Body of pancreas (tissue), 4 donors: ENCODE measurements around the gene LBH.

Experiments used
- POLR2A ChIP-seq, 3 donors: fragments of 450-650 bp; IDR thresholded peaks; one replicate each; pipeline ENCODE4 v1.6.1; 2016; ENCODE audit warnings: antibody characterized with exemption in 3 of 3, mild to moderate bottlenecking in 2 of 3
- TF ChIP-seq, protein P1 (sequence below), 7 experiments: fragments of 450-650 bp in 4 of 7; fragments of 200-600 bp in 3 of 7; sonication (generic) in 3 of 7; IDR thresholded peaks; one replicate each; pipeline ENCODE4 v1.5.1; 2016 to 2019; ENCODE audit warnings: antibody characterized with exemption in 7 of 7

DNA sequence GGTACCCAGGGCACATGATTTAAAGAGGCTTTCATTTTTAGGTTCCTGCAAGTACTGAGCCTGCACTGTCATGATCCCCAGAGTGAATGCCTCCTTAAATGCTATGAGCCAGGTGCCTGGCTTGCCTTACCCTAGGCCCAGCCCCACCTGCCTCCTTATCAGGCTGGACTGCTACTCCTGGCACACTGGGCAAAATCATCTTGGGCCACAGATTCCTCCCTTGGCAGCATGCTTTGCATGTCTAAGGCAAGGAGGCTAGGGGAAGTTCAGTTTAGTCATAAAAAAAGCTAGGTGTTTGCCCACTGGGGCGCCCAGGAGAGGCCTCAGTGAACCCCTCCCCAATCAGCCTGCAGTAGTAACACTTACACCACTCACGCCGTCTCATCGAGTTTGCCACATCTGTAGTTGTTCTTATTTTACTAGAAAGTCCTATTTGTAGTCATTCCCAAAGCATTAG, 45.1 kb downstream of the LBH start:
- TF ChIP-seq POLR2A (IDR thresholded peaks at IDR 0.05), result no peak
- TF ChIP-seq, protein P1, sequence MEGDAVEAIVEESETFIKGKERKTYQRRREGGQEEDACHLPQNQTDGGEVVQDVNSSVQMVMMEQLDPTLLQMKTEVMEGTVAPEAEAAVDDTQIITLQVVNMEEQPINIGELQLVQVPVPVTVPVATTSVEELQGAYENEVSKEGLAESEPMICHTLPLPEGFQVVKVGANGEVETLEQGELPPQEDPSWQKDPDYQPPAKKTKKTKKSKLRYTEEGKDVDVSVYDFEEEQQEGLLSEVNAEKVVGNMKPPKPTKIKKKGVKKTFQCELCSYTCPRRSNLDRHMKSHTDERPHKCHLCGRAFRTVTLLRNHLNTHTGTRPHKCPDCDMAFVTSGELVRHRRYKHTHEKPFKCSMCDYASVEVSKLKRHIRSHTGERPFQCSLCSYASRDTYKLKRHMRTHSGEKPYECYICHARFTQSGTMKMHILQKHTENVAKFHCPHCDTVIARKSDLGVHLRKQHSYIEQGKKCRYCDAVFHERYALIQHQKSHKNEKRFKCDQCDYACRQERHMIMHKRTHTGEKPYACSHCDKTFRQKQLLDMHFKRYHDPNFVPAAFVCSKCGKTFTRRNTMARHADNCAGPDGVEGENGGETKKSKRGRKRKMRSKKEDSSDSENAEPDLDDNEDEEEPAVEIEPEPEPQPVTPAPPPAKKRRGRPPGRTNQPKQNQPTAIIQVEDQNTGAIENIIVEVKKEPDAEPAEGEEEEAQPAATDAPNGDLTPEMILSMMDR (IDR thresholded peaks at IDR 0.05), result no peak
